Glutamatergic neuron (in vitro differentiated cells): ENCODE results near the gene COG2. TPM values are rescaled to one million over a fixed set of nuclear protein-coding genes. Genes with fewer than 3 reads are reported as not detected.

Experiments used
- DNase-seq: peaks from one replicate; pipeline ENCODE4 v3.0.0; 2022
- H3K27ac Mint-ChIP-seq: one replicate; pipeline ENCODE4 v1.8.0; 2020; ENCODE audit warnings: mild to moderate bottlenecking, mixed read lengths, inconsistent platforms; ENCODE audit not compliant: unreplicated experiment
- H3K27me3 Mint-ChIP-seq: one replicate; pipeline ENCODE4 v1.8.0; 2020; ENCODE audit warnings: mild to moderate bottlenecking, moderate library complexity, mixed read lengths, inconsistent platforms; ENCODE audit not compliant: unreplicated experiment
- H3K36me3 Mint-ChIP-seq: one replicate; pipeline ENCODE4 v1.8.0; 2020; ENCODE audit warnings: mild to moderate bottlenecking, mixed read lengths, inconsistent platforms; ENCODE audit not compliant: unreplicated experiment
- H3K4me1 Mint-ChIP-seq: one replicate; pipeline ENCODE4 v1.8.0; 2020; ENCODE audit warnings: mild to moderate bottlenecking, low read depth, mixed read lengths, inconsistent platforms; ENCODE audit not compliant: unreplicated experiment
- H3K4me3 Mint-ChIP-seq: one replicate; pipeline ENCODE4 v1.8.0; 2020; ENCODE audit warnings: mild to moderate bottlenecking, mixed read lengths, inconsistent platforms; ENCODE audit not compliant: unreplicated experiment
- H3K9me3 Mint-ChIP-seq: one replicate; pipeline ENCODE4 v1.8.0; 2020; ENCODE audit warnings: mild to moderate bottlenecking, moderate library complexity, mixed read lengths, inconsistent platforms; ENCODE audit not compliant: unreplicated experiment
- CTCF ChIP-seq: fragments of 200-600 bp; sonication (generic); IDR thresholded peaks from one replicate; pipeline ENCODE4 v1.5.0; 2021; ENCODE audit not compliant: partially characterized antibody, unreplicated experiment
- long read RNA-seq: library from polyadenylated mRNA; unstranded; transcript quantifications from one replicate; pipeline ENCODE4 v2.0.0, GENCODE V29; 2020; ENCODE audit not compliant: unreplicated experiment
- total RNA-seq: library from RNA; stranded (reverse); fragmentation: NEBNext Ultra II Directional; extraction: Animal tissue kit (Norgen Biotek cat#: 25700); gene quantifications from one replicate; pipeline ENCODE4 v1.2.1, GENCODE V29; 2021; ENCODE audit not compliant: unreplicated experiment

COG2 gene, protein sequence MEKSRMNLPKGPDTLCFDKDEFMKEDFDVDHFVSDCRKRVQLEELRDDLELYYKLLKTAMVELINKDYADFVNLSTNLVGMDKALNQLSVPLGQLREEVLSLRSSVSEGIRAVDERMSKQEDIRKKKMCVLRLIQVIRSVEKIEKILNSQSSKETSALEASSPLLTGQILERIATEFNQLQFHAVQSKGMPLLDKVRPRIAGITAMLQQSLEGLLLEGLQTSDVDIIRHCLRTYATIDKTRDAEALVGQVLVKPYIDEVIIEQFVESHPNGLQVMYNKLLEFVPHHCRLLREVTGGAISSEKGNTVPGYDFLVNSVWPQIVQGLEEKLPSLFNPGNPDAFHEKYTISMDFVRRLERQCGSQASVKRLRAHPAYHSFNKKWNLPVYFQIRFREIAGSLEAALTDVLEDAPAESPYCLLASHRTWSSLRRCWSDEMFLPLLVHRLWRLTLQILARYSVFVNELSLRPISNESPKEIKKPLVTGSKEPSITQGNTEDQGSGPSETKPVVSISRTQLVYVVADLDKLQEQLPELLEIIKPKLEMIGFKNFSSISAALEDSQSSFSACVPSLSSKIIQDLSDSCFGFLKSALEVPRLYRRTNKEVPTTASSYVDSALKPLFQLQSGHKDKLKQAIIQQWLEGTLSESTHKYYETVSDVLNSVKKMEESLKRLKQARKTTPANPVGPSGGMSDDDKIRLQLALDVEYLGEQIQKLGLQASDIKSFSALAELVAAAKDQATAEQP
- total RNA-seq, result 29.0 TPM
- long read RNA-seq, transcript COG2-202 (18 exons, 2,921 nt), result major isoform, 8 of 17 reads
- long read RNA-seq, partial matches to known transcripts, result 5 of 17 reads
- long read RNA-seq, other reads (novel, unspliced or antisense), result 4 of 17 reads

- H3K27me3 Mint-ChIP-seq, result peaks cover 5% of the 10 kb centered on the region
- peak within 1 kb of the TSS; percentile 100 for H3K4me3 Mint-ChIP-seq
- DNase-seq, result peak; percentile 100
- TF ChIP-seq CTCF, result peak; percentile 100
- peaks cover 5% of the 10 kb centered on the region for H3K36me3 Mint-ChIP-seq
- H3K27ac Mint-ChIP-seq, result peak within 1 kb of the TSS; percentile 90
- peaks cover 3% of the 10 kb centered on the region for H3K9me3 Mint-ChIP-seq
- H3K4me1 Mint-ChIP-seq, result peaks cover 4% of the 10 kb centered on the region
Measured at GRCh38 chr1:230642263-230642959, at the start of gene COG2. COG2 (plus strand) TSS chr1:230642481; CDS start chr1:230642607, 126 bp downstream.

GRCh38 chr1:230592848-230593414 is 49.4 kb upstream of the COG2 start:
- Mint-ChIP-seq H3K4me1 (no peaks in the 10 kb centered on the region), H3K27me3 (peaks cover 2% of the 10 kb centered on the region)
- TF ChIP-seq CTCF, result no peak

DNA sequence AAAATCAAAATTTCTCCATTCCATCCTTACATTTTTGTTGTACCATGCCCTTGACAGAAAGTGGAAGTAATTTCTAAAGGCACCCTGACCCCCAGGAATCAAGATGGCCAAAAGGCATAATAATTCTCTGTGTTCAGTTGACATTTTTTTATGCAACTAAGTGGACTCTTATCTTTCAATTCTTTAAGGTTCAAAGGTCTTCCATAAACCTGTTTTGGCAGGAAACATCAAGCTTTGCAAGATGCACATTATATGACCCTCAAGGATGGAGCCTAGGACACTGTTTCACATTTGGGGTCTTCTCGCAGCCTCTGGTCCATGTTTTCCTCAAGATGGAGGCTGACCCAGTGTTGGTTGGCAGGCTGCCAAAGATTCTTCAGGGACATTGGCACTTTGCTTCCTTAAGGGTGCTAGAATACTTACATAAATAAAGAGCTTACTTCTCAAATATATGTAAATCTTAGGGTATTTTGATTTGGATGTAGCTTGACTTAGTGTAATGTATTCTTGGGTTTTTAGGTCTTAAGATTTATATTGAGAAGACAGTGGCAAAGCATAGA is 48.0 kb upstream of the COG2 start:
- TF ChIP-seq CTCF, result no peak
- no peak overlapping the region for H3K27ac Mint-ChIP-seq
- H3K4me3 Mint-ChIP-seq, result no peak overlapping the region
- H3K27me3 Mint-ChIP-seq, result no peaks in the 10 kb centered on the region
- no peaks in the 10 kb centered on the region for H3K4me1 Mint-ChIP-seq
- no peaks in the 10 kb centered on the region for H3K9me3 Mint-ChIP-seq
- no peak for DNase-seq
- H3K36me3 Mint-ChIP-seq, result no peaks in the 10 kb centered on the region

More at GRCh38 chr1:230592848-230593414, 49.4 kb upstream of the COG2 start:
- H3K9me3 Mint-ChIP-seq, result no peaks in the 10 kb centered on the region
- H3K36me3 Mint-ChIP-seq, result no peaks in the 10 kb centered on the region
- H3K27ac Mint-ChIP-seq, result no peak overlapping the region
- no peak overlapping the region for H3K4me3 Mint-ChIP-seq
- no peak for DNase-seq

DNA sequence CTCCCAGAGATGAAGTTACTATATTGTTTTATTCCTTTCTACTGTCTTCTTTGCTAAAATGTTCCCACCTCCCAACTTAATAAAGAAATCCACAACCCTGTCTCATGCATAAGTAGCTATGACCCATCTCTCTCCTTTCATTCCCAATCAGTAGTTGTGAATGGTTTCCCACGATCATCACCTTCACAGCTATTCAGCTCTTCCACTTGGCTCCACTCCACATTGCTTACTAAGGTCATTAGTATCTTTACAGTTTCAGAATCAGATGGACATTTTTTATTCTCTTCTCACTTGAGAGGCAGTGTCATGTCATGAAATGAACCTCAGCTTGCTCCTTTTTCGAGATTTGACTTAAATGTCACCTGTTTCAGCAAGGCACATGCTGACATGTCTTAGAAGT is 47.1 kb upstream of the COG2 start:
- Mint-ChIP-seq H3K27me3 (no peaks in the 10 kb centered on the region), H3K4me1 (no peaks in the 10 kb centered on the region), H3K36me3 (no peaks in the 10 kb centered on the region), H3K4me3 (no peak overlapping the region), H3K9me3 (peaks cover 2% of the 10 kb centered on the region), H3K27ac (no peak overlapping the region)
- no peak for DNase-seq
- TF ChIP-seq CTCF, result no peak
